HG03135 (cell line): Measurements from ENCODE around the gene TLK1.

Experiments
- ATAC-seq: cut with Tn5 transposase; IDR thresholded peaks from one replicate; pipeline ENCODE4 v1.9.1; 2021; ENCODE audit warnings: mild to moderate bottlenecking, moderate library complexity; ENCODE audit not compliant: unreplicated experiment

TLK1 gene

DNA sequence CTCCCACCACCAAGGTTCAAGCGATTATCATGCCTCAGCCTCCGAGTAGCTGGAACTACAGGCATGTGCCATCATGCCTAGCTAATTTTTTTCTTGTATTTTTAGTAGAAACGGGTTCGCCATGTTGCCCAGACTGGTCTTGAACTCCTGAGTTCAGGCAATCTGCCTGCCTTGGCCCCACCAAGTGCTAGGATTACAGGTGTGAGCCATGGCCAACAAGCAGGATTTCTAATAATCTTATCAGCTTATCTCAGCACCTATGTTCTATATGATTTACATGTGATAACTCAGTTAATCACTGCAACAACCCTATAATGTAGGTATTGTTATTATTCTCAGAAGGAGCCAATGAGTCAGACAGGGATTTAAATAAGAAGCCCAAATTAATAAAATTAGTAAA, 151.3 kb downstream of the TLK1 start:
- ATAC-seq: no peak

DNA sequence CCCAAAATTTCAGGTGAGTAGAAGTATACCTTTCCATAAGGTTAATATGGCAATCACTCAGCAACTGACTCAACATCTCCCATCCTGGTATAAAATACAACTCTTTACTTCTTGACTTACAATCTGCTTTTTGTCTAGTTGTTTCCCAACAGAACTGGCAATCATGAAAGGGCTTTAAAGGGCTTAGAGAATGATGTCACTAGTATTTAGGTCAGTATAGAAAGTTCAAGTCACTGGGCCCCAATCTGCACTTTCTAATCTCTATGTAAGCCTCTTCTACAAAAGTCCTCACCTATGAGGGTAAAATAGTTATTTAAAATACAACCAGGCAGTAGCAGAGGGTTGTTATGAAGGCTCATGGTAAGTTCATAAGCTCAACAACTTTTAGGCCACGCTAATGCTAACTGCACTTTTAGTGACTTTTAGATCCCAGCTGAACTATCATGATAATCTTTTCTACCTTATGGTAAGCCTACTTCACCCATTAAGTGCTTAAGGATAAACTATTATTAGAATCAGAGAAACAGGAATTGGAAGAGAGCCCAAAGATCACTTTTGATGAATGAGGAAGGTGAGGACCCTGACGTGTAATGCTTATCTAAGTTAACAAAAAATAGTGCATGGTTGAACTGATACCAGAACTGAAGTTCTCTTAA, 152.0 kb downstream of the TLK1 start:
- ATAC-seq: no peak

DNA sequence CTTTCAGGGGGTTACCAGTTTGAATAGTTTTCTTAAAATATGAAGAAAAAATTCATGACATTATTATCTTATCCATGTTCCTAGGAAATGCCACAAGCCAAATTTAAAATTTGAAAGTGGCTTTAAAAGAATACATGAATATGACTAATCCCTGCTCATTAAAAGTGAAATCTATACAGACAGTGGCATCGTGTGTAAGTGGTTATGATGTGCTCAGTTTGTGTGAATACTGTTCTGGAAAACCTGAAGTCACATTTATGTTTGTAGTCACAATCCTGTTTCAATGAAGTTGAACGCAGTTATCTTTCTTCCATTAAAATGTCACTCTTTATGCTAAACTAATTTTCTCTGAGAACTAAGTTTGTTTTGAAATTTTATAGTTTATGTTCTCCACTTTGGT, 155.9 kb downstream of the TLK1 start:
- ATAC-seq: no peak

DNA sequence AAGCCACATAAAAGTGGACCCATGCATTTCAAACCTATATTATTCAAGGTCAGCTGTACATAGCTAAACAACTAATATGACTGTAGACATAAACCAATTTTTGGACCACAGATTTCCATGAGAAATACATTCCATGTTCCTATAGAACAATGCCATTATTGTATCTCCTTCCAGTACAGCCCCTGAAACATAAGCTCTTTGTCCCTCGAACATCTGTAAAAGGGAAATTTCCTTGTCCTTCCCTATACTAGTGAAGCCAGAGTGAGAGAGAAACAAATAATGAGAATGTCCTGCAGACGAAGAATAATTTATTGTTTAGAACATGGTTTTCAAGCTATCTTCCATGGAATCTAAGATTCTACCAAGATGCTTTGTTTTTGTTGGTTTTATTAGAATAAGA, 156.3 kb downstream of the TLK1 start:
- no peak for ATAC-seq

DNA sequence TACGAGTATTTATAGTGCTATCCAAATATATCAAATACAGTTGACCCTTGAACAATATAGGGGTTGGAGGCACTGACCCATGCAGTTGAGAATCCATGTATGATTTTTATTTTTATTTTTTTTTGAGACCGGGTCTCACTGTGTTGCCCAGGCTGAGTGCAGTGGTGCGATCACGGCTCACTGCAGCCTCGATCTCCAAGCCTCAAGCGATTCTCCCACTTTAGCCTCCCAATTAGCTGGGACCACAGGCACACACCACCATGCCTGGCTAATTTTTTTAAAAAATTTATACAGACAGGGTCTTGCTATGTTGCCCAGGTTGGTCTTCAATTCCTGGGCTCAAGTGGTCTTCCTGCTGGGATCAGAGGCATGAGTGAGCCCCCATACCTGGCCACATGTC, 161.0 kb downstream of the TLK1 start:
- ATAC-seq: no peak

DNA sequence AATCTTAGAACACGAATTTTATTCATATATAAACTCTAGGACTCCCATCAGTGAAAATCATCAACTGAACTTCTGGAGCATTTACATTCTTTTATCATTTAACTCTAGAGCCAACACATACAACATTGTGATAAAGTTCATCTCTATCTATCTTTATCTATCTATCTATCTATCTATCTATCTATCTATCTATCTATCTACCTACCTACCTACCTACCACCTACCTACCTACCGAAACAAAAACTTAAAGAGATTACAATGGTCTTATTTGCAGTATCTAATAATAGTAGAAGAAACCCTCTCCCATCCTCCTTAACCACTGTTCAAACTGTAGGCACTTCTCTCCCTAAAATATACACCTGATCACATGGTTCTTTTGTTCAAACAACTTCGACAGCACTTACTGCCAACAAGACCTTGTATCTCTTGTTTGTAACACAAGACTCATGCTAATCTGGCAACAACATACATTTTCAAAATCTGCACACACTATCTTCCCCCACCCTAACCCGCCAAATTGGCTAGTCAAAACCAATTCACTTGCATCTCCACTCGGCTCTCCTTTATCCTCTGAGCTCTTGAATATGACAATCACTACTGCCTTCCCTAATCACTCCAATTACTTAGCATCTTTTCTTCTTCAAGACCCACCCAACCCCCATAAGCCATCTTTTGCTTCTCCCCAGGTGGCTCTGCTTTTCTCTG, 162.6 kb downstream of the TLK1 start:
- no peak for ATAC-seq

DNA sequence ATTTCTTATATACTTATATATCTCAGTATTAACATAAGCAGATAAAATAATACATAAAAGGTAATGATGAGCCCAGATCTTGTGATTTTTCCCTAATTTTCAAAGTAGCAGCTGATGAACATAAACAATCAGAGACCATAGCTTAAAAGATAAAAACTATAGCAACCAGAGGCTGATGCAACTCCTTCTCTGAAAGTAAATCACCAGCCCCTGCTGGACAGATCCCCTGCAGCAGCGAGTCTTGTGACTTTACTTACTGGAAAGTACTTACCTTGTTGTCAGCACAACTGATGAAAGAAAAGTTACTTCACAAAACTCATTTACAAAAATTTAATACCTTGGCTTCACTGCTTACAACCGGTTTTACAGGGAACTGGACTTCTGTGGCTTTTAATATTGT, 164.4 kb downstream of the TLK1 start:
- no peak for ATAC-seq

DNA sequence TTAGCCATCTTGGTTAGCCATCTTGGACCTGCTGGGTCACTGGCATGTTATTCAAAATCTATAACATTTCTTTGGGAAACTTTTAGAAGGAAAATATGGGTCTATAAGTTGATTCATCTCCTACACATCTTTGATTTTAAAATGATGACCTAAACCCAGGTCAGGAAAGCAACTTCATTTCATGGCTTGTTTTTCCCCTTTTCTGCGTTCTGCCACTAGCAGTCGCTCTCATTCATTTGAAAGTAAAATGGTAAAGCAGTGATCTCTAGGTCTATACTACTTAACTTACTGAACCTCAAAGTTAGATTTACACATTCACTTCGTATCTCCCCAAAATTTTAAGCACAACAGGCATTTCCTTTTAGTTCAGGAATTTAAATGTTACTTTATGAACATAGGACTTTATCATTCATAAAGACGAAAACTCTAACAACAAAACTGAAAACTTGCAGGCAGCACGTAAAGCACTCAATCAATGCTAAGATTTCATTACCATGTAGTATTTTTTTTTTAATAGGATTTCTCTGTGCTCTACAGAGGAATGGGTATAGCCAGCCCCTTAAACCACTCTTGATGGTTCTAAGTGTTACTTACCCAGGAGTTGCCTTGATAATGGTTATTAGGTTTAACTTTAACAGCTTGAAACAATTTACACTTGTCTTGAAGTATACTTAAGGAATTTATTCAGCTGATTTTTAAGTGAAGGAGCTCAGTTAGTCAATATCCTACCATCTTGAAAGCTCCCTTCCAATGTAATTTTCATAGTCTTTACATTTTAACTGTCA, 169.1 kb downstream of the TLK1 start:
- ATAC-seq: no peak

DNA sequence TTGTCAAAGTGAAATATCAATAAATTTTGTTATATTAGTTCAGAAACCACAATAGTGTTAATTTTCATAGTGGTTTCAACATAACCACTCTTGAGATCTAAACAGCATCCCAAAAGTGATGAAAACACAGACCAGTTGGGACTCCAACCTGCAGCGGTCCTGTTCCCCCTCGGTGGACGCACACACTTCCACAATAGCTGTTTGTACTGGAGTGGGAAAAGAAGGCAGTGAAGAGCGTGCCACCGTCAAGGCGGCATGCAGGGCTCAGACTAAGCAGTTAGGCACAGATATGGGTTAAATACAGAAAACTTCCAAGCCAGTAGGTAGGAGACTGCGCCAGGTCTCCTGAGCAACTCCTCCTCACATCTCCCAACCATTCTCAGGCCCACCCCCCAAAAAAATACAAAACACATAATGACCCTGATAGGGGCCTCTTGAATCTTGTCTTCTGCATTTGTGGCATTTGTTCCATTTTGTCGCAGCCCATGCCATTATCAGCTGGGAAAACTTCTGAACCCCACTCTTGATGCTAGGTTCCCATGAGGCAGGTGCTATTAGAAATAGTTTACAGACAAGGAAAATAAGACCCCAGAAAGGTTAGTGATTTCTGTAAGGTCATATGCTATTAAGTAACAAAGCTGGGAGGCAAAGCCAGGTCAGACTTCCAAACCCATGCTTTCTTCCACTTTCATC, 174.0 kb downstream of the TLK1 start:
- no peak for ATAC-seq

DNA sequence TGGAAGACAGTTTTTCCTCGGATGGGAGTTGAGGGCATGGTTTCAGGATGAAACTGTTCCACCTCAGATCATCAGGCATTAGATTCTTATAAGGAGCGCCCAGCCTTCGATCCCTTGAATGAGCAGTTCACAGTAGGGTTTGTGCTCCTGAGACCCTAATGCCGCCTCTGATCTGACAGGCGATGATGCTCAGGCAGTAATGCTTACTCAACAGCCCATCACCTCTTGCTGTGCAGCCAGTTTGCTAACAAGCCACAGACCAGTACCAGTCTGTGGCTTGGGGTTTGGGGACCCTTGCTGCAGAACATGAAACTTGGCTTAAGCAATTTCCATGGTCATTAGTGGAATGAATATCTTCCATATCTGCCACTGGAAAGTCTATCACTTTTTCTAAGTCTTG, 175.3 kb downstream of the TLK1 start:
- no peak for ATAC-seq

DNA sequence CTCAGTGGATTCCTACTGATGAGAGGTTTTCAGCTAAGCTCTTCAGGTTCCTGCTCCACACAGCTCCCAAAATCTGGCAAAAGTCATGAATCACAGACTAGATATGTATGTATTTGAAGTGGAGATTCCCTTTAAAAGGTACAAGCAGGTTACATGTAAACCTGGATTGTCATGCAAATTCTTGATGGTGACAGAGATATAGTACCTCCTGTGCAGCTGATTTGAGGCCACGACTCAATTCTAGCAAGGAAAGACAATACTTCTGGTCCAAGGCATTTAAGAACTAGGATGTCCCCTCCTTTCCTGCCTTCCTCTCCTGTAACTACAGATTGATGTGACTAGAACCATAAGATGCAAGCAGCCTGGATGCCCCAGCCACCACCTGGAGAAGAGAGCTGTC, 176.6 kb downstream of the TLK1 start:
- ATAC-seq: no peak

DNA sequence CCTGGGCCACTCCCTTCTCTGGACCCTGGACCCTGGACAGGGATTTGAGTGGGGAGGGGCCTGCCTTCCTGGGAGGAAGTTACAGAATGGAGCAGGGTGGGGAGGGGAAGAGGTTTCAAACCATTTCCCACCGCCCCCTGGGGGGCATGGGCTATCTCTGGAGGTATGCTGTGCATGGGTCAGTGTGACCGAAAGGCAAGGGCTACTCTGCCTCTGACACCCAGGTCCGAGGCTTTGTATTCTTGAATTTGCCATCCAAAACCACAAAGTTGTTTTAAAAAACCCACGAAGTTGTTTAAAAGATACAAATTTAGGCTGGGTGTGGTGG, 184.8 kb downstream of the TLK1 start:
- ATAC-seq: no peak

DNA sequence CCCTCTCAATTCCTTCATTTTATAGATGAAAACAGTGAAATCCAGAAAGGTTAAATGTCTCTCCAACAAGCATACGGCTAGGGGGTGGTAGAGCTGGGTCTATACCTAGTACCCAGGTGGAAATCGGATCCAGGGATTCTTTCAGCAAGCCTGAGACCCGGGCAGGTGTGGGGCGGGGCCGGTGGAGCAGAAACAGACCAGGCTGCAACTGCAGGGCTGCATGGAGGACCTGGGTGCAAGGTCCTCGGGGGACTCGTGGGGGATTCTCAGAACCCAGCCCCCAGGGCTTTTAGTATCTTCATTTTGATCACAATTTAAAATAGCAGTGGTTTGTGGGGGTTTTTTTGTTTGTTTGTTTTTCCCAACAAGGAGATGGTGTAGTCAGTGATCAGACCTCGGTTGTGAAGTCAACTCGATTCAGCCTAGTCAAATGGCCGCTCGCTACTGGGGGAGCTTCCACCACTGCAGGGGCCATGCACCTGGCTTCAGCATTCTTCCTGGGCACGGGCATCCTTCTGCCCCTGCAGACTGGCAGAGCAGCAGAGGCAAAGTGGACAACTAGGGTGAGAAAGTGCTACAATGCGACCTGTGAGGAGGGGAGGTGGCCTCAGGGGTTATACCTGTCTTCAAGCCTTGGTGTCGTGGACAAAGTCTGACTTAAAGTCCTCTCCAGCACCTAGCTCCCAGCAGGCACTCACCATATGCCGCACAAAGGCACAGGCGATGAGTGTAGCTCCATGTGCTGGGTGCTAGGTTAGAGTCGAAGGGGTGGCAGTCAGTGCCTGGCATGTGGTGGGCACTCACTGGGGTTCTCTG, 185.4 kb downstream of the TLK1 start:
- ATAC-seq: no peak

DNA sequence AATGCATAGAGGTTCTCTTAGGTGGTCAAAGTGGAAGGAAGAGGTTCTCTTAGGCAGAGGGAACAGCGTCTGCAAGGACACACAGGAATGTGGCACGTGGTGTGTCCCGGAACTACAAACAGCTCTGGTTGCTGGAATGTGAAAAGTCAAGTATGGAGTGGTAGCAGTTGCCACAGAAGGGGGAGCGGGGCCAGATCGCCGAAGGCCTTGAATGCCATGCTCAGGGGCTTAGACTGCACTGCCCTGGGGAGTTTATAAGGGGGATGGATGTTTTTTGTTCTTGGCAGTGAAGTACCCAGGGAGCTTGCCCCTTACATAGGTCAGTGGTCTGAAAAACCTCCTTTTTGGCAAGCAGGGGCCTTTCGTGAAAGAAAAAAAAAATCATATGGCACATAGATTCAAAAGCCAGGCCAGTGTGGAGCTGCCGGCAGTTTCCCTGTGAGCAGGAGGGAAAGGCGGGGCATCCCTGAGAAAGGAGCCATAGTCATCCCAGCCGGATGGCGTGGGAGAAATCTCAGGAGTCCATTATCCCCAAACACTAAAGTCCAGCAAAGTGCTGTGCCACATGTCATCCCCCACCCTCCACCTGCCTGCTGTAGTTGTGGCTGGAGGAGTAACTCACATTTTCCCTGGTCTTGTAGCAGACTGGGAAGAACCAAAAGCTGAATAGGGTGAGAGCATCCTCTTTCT, 186.2 kb downstream of the TLK1 start:
- no peak for ATAC-seq

DNA sequence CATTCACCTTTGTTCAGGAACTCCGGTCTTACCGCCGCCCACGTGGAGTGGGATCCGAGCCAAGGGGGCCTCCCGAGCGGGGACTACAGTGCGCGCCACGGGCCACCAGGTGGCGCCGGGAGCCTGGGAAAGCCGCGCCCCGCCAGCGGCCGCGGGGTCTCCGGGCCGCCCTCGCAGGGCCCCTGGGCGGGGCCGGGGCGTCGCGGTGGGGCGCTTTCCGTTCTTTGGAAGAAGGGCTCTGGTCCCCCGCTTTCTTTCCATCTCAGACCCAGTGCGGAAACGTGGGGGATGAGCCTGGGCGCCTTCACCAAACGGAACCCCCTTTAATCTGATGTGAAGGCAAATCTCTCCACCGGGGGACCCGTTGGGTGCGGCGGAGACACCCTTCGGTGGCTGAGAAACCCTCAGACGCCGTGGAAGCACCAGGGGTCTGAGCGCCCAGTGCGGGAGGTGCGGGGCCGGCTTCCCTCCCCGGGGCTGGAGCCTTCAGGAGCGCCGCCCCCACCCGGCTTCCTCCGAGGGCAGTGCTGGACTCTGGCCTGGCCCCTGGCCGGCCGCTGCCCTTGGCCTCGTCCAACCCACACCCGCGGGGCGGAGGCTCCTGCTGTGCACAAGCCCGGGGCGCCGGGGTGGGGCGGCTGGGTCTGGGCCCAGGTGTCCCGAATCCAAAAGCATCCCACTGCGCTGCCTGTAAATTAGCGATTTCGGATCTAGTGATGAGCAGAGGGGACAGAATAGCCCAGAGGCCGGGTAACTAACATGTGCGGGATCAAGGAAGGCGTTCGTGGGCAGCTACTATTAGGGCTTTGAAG, 187.0 kb downstream of the TLK1 start:
- ATAC-seq: peak; percentile 95

DNA sequence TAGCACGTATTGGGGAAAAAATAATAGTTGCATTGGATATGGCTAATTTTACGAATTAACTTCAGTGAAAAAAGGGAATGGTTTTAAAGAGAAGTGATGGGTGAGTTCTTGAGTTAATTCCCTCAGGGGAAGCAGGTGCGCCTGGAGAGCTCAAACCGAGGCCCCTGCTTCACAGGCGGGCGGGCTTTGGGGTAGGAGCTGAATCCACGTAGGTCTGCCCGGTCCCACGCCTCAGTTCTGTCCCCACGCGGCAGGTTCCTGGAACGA, 187.5 kb downstream of the TLK1 start:
- no peak for ATAC-seq

DNA sequence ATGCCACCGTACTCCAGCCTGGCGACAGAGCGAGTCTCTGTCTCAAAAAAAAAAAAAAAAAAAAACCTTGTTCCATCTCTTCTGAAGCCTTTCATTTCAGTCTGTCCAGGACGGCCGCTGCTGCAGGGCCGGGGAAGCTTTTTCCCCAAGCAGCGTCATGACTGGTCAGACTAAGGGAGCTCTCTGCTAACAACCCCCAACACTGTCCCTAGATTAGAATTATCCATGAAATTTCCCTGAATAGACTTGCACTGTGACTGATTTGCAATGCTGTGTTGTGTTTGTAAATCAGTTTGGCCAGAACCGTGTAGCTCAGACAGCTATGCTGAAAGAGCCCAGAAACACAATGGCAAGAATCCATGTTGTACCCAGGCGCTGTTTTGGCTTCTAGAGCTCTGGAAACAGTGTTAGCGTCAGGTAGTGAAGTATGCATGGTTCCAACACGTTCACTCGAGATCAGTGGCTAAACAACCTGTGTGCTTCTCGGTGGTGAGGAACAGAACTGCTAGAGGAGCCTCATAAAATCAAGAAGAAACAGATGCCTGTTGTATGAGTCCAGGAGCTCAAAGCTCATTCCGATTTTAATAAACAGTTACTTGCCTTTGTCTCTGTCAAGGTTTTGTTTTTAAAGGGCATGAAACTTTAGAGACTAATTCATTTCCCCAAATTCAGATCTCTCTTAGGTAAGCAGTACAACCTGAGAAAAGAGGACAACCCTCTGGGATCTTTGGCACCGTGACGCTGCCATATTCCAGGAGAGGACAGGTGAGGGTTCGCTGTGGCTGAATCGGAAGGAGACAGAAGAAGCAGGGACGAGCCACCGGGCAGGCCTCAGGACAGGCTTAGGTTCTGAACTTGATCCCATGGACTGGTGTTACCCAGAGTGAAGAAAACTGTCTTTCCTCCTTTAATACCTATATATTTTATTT, 188.1 kb downstream of the TLK1 start:
- ATAC-seq: no peak

DNA sequence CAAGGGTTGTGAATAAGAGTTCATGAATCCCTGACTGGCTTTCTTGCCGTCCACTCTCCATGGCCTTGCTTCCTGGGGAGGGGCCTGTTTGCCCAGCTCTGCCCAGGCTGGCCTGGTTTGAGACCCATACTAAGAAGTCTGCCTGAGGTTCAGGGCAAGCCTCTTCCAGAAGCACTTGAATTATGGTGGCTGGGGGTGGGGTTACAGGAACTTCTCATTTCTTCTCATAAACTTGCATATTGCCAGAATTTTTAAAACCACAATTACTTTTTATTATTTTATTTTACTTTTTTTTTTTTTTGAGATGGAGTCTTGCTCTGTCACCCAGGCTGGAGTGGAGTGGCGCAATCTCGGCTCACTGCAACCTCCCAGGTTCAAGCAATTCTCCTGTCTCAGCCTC, 189.6 kb downstream of the TLK1 start:
- ATAC-seq: no peak
